Left cardiac atrium (tissue), 4 donors: Measurements from ENCODE around the gene PLA2G1B. TPM values are rescaled to one million over a fixed set of nuclear protein-coding genes. Genes with fewer than 3 reads are reported as not detected.
"Not testable (repeated sequence)": the region's sequence is repeated elsewhere in the genome, so short reads cannot be mapped to it uniquely, and the experiment has no call there.

ENCODE experiments used
- ATAC-seq, 2 donors: fragments of 200-7000 bp; cut with Tn5 transposase; one replicate each; pipeline ENCODE4 v1.9.1; 2020; ENCODE audit warnings: mild to moderate bottlenecking in 2 of 2, moderate library complexity in 2 of 2
- DNase-seq: peaks from one replicate; pipeline ENCODE4 v3.0.0-alpha.2; 2020
- intact Hi-C, 2 donors: fragments of 100-400 bp; cut with DNase I; formaldehyde crosslinking; loops; one replicate each; pipeline versions ENCODE4 v1.14.1 to v1.15.1; 2022 to 2023
- total RNA-seq, 2 donors: library from RNA; stranded (reverse); fragmentation: NEBNext Ultra II Directional; extraction: Animal tissue kit (Norgen Biotek cat#: 25700); gene quantifications; one replicate each; pipeline ENCODE4 v1.2.1, GENCODE V29; 2021
- donor health status: DM: no; HTN: yes; CAD: no.
- donor health status: DM: no; HTN: yes; CAD: no; lungs with severe emphysema.
- donor health status: DM: yes; HTN: yes; CAD: no.
- donor health status: Dilated cardiomyopathy.

PLA2G1B gene
- total RNA-seq, 2 donors from 2014 or later: not detected

DNA sequence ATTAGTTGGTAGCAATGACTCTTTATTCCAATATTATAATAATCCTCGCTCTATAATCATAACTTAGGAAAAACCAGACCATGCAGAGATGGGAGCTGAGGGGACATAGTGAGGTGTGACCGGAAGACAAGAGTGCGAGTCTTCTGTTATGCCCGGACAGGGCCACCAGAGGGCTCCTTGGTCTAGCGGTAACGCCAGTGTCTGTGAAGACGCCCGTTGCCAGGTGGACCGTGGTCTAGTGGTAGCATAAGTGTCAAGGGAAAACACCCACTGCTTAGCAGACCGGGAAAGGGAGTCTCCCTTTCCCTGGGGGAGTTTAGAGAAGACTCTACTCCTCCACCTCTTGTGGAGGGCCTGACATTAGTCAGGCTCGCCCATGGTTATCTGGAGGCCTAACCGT is 7.9 kb upstream of the PLA2G1B start:
- DNase-seq: peak; percentile 67
- intact Hi-C loops, ATAC-seq: not testable (repeated sequence)

DNA sequence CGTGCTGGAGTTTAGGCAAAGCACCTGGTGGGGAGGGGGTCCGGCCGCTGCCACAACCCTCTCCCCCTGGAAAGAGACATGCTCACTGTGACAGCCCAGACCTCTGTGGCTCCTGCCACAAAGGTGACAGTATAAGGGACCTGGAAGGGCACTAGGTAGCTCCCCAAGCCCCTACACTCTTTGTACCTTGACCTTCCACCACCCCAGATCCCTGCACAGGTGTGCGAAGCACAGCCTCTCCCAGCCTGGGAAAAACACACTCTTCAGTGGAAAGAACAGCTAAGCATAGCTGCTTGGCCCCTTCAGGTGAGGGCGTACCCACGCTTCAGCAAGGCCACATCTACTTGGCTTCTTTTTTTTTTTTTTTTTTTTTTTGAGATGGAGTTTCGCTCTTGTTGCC is 4.9 kb upstream of the PLA2G1B start:
- ATAC-seq: no peak
- intact Hi-C loops: no loop called here
- DNase-seq: no peak

- no peak for ATAC-seq
- DNase-seq: no peak
- intact Hi-C loops: no loop called here
Observed at GRCh38 chr12:120332041-120332440, 4.5 kb upstream of the PLA2G1B start.

- intact Hi-C loops: no loop called here
- ATAC-seq (no peak), DNase-seq (no peak)
Observed at GRCh38 chr12:120331390-120331789, 3.8 kb upstream of the PLA2G1B start.

DNA sequence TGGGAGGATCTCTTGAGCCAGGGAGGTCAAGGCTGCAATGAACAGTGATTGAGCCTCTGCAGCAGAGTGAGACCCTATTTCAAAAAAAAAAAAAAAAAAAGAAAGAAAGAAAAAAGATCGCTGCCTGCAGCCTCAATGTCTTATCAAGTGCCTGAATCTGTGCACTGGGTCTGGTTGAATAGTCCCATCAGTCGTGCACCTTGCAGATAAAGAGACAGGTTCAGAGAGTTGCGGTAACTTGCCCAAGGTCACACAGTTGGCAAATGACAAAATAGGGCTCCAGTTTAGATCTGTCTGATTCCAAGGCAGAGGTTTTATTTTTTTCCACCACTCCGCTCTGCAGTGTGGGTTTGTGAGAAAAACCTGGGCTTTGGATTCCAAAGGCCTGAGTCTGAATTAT is 649 bp upstream of the PLA2G1B start:
- DNase-seq (no peak), ATAC-seq (no peak)
- intact Hi-C loops: no loop called here

DNA sequence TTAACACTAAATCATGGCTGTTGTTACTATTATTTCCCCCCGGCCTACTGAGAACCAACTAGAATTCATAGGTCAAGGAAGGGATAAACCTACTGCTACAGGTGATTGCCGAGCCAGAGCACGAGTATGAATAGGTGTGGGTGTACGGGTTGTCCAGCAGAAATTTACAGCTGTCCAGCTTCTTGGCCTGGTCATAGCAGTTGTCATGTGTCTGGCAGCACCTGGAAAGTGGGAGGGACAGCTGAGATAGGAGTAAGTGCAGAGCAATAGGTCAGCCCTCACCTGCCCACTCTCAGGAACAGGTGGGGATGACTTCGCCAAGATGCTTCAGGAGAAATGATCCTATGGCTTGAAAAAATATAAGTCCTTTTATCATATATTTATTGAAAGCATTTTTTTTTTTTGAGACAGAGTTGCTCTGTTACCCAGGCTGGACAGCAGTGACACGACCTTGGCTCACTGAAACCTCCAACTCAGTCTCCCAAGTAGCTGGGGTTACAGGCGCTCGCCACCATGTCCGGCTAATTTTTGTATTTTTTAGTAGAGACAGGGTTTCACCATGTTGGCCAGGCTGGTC is 2.6 kb downstream of the PLA2G1B start:
- DNase-seq (no peak), ATAC-seq (no peak)
- intact Hi-C loops: no loop called here

GRCh38 chr12:120323772-120324171 is 3.8 kb downstream of the PLA2G1B start:
- DNase-seq: no peak
- ATAC-seq: no peak
- intact Hi-C loops: no loop called here

GRCh38 chr12:120321382-120322202 is 6.0 kb downstream of the PLA2G1B start:
- intact Hi-C loops: no loop called here
- DNase-seq (no peak), ATAC-seq (no peak)

- intact Hi-C loops: no loop called here
- ATAC-seq: peak; percentile 100
- peak; percentile 100 for DNase-seq
Observed at GRCh38 chr12:120317224-120318105, 10.1 kb downstream of the PLA2G1B start.

GRCh38 chr12:120316798-120317223 is 10.8 kb downstream of the PLA2G1B start:
- intact Hi-C loops: no loop called here
- ATAC-seq (peak in 1 of 2 donors; percentile 3), DNase-seq (no peak)

GRCh38 chr12:120314220-120314619 is 13.4 kb downstream of the PLA2G1B start:
- intact Hi-C loops: no loop called here
- DNase-seq (no peak), ATAC-seq (no peak)

- DNase-seq (peak; percentile 94), ATAC-seq (peak; percentile 96 to 98)
- intact Hi-C loops: no loop called here
Observed at GRCh38 chr12:120301962-120302815, 25.4 kb downstream of the PLA2G1B start, which contains the start of gene SIRT4. Gene SIRT4, plus strand, starts transcription at chr12:120302321. Its CDS starts 1,241 bp downstream, at chr12:120303562.

DNA sequence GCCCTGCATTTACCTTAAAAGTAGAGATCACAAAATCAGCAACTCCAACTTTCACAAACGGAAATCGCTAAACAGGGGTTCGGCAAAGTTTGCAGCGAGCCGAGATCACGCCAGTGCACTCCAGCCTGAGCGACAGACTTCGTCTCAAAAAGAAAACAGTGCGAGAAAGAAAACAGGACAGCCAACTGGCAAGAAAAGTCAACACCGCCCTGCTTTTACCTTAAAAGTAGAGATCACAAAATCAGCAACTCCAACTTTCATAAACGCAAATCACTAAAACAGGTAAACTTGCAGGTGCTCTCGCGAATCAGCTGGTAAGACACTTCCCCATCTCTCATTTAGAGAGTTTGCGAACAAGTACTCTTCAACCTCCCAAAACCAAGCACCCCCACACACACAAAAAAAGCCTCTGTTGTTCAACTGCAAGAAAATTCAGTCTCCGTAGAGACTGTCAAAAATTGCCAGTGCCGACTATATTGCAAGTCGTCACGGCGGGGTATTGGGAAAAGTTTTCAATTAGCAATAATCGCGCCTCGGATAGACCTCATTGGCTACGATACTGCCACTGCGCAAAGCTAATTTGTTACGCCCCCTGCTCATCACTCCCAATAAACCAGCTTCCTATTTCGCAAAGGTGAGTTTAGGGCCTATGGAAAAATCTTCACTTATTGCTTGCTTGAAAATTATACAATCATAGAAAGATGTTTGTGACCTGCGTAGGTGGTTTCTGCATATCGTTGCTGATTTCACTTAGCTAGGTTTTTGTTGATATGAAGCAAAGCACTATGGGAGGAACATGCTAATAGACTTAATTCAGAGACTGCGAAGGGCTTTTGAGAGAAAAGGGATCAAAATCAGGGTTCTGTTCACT is 34.7 kb downstream of the PLA2G1B start, which contains the start of gene RNU4-1:
RNU4-1 (minus strand) TSS at position 577 of the 871 bp plus-strand sequence.
- peak; percentile 59 to 70 for ATAC-seq
- intact Hi-C loops: no loop called here
- peak; percentile 76 for DNase-seq

DNA sequence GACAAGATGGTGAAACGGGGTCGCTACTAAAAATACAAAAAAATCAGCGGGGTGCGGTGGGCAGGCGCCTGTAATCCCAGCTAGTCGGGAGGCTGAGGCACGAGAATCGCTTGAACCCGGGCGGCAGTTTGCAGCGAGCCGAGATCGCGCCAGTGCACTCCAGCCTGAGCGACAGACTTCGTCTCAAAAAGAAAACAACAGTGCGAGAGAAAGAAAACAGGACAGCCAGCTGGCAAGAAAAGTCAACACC is 35.2 kb downstream of the PLA2G1B start:
- peak; percentile 1 to 3 for ATAC-seq
- no peak for DNase-seq
- intact Hi-C loops: no loop called here

GRCh38 chr12:120290609-120291305 is 36.8 kb downstream of the PLA2G1B start:
- ATAC-seq: no peak
- intact Hi-C loops: no loop called here
- peak; percentile 24 for DNase-seq

DNA sequence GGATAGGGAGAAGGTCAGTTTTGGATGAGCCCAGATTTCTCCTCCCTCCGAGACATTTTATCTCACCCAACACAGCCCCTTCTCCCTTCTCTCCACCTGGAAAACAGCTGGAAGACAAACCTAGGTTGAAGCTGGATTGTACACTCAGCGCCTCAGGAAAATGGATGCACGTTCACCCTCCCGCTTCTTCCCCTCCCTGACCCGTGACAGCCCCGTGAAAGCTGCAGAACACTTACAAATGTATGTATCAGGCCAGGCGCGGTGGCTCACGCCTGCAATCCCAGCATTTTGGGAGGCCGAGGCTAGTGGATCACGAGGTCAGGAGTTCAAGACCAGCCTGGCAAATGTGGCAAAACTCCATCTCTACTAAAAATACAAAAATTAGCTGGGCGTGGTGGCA is 40.1 kb downstream of the PLA2G1B start:
- intact Hi-C loops: no loop called here

DNA sequence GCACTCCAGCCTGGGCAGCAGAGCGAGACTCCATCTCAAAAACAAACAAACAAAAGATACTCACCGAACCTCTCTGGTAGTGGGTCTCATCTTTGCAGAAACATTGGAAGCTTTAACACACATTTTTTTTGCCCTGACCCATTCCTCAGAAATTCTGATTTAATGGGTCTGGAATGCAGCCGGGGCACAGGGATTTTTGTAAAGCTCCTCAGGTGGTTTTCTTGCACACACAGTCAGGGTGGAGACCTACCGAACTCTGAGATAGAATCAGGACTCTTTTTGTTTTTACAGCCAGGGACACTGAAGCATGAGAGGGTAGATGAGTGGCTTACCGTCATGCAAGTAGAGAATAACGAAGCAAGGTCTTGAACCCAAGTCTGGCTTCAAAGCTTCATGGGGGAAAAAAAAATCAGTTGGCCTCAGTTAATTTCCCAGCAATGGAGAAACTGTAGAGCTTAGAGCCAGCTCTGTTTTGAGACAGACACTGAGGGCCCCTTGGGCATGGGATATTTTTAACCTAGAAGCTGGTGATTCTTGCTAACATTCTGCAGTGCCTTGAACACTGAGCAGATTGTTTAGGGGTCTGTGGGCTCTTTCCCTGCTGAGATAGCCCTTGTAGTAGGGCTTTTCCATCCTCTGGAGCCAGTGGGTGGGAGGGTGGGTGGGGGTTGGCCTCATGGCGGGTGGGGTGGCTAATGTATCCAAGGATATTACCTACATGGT is 40.6 kb downstream of the PLA2G1B start:
- intact Hi-C loops: no loop called here
- no peak for DNase-seq
- ATAC-seq: no peak

More for the DNA sequence above, 40.1 kb downstream of the PLA2G1B start:
- ATAC-seq (no peak), DNase-seq (no peak)
